Gastrocnemius medialis (tissue), 4 donors: Measurements from ENCODE around the gene FSIP1. TPM values are rescaled to one million over a fixed set of nuclear protein-coding genes. Genes with fewer than 3 reads are reported as not detected.

Experiments
- ATAC-seq, 2 donors: fragments of 150-250 bp; one replicate each; pipeline ENCODE4 v1.9.1; 2016
- DNase-seq, 2 donors: peaks; one replicate each; pipeline ENCODE4 v3.0.0-alpha.2; 2019
- H3K27ac ChIP-seq, 4 donors: fragments of 200-600 bp; sonication (generic); 1 replicate in 1 of 4; 2 replicates in 3 of 4; pipeline ENCODE4 v1.5.1; 2016 to 2018; ENCODE audit warnings: mild to moderate bottlenecking in 2 of 4, moderate library complexity in 1 of 4
- H3K27me3 ChIP-seq, 3 donors: fragments of 200-600 bp; sonication (generic) in 2 of 3; 1 replicate in 1 of 3; 2 replicates in 2 of 3; pipeline versions ENCODE4 v1.5.1 to v1.6.0; 2016 to 2019; ENCODE audit warnings: mild to moderate bottlenecking in 1 of 3, moderate library complexity in 1 of 3
- H3K36me3 ChIP-seq, 2 donors: fragments of 200-600 bp; sonication (generic) in 1 of 2; one replicate each; pipeline ENCODE4 v1.5.1; 2017 to 2018
- H3K4me1 ChIP-seq, 2 donors: fragments of 200-600 bp; sonication (generic) in 1 of 2; one replicate each; pipeline ENCODE4 v1.5.1; 2016 to 2017; ENCODE audit warnings: mild to moderate bottlenecking in 2 of 2
- H3K4me3 ChIP-seq, 4 donors: fragments of 200-600 bp; sonication (generic) in 3 of 4; 1 replicate in 1 of 4; 2 replicates in 3 of 4; pipeline ENCODE4 v1.5.1; 2016 to 2019; ENCODE audit warnings: mild to moderate bottlenecking in 2 of 4
- H3K9me3 ChIP-seq, 3 donors: fragments of 200-600 bp; sonication (generic) in 2 of 3; 1 replicate in 1 of 3; 2 replicates in 2 of 3; pipeline ENCODE4 v1.5.1; 2016 to 2019
- POLR2A ChIP-seq, 2 donors: fragments of 450-650 bp; IDR thresholded peaks; one replicate each; pipeline ENCODE4 v1.6.1; 2017; ENCODE audit warnings: antibody characterized with exemption in 2 of 2, mild to moderate bottlenecking in 2 of 2, moderate library complexity in 2 of 2
- in situ Hi-C, 4 donors: fragments of 200-750 bp; cut with MboI; loops; one replicate each; pipeline versions ENCODE4 v1.15.0 to v1.8.0; 2017; ENCODE audit warnings: low sequenced_read_pairs in 4 of 4
- intact Hi-C: fragments of 100-400 bp; cut with DNase I; formaldehyde crosslinking; loops from one replicate; pipeline ENCODE4 v1.15.1; 2023; ENCODE audit warnings: low total_unique reads
- total RNA-seq, 4 donors: library from RNA; depleted of rRNA; stranded (reverse); fragments of >200 nt; gene quantifications; one replicate each; pipeline versions ENCODE4 v1.1.0 to v1.2.3, GENCODE V29; 2016
- TF ChIP-seq, protein P1 (sequence below), 5 experiments: fragments of 450-650 bp in 3 of 5; fragments of 200-600 bp in 2 of 5; sonication (generic) in 2 of 5; IDR thresholded peaks in 4 of 5; conservative IDR thresholded peaks in 1 of 5; 1 replicate in 4 of 5; 2 replicates in 1 of 5; pipeline ENCODE4 v1.5.1; 2016 to 2019; ENCODE audit warnings: antibody characterized with exemption in 5 of 5, mild to moderate bottlenecking in 3 of 5, moderate library complexity in 3 of 5

FSIP1 gene
- total RNA-seq, 4 donors from 2014 or later, result 0.11 to 23.9 (median 1.0) TPM; not detected in 1

DNA sequence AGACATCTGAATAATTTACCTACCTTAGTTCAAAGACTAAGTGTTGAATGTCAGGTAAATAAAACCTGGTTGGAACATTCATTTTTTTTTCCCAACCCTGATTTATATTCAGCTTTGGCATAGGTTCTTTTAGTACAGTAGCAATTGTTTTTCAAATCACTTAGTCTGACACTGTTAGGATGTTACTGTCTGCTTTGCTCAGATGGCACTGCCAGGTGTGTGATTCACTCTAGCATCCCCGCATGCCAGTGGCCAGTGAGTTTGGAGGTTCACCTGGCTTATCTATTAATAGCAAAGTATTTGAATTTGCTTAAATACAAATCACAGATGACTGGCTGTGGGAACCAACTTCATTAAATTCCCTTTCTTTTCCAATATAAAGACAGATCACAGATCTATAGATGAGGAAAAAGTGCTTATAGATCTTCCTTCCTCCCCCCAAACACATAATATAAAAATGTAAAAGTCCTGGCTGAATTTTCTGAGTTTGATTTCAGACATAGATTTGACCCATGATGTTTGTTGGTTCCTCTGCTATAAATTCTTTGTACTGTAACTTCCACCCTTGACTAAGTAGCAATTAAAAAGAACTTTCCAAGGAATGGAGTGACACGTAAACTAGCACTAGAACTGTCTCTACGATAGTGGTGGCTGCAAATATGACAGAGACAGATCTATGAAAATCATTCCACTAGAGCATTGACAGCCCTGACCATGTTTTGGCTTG is 197.8 kb downstream of the FSIP1 start:
- Histone ChIP-seq H3K4me1 (peaks cover 4 to 14% of the 10 kb centered on the region in 2 donors), H3K27me3 (peaks cover 0 to 4% (median 0%) of the 10 kb centered on the region in 3 donors), H3K27ac (no peak overlapping the region), H3K9me3 (no peaks in the 10 kb centered on the region), H3K4me3 (no peak overlapping the region), H3K36me3 (peaks cover 0 to 11% of the 10 kb centered on the region in 2 donors)
- ATAC-seq, result no peak
- TF ChIP-seq POLR2A (IDR thresholded peaks at IDR 0.05), result no peak
- TF ChIP-seq, protein P1, sequence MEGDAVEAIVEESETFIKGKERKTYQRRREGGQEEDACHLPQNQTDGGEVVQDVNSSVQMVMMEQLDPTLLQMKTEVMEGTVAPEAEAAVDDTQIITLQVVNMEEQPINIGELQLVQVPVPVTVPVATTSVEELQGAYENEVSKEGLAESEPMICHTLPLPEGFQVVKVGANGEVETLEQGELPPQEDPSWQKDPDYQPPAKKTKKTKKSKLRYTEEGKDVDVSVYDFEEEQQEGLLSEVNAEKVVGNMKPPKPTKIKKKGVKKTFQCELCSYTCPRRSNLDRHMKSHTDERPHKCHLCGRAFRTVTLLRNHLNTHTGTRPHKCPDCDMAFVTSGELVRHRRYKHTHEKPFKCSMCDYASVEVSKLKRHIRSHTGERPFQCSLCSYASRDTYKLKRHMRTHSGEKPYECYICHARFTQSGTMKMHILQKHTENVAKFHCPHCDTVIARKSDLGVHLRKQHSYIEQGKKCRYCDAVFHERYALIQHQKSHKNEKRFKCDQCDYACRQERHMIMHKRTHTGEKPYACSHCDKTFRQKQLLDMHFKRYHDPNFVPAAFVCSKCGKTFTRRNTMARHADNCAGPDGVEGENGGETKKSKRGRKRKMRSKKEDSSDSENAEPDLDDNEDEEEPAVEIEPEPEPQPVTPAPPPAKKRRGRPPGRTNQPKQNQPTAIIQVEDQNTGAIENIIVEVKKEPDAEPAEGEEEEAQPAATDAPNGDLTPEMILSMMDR (IDR thresholded peaks at IDR 0.05 in 4 of 5, conservative IDR thresholded peaks at IDR 0.05 in 1 of 5), result no peak
- in situ Hi-C loops (loop anchor here in 2 of 4 donors (10.0 to 25.0 kb wide), 3 partner anchors 423 to 773 kb away; no protein-coding TSS in a partner anchor), intact Hi-C loops (loop anchor here (5.0 to 10.0 kb wide), 2 partner anchors 170 to 878 kb away; no protein-coding TSS in a partner anchor)
- DNase-seq, result no peak

DNA sequence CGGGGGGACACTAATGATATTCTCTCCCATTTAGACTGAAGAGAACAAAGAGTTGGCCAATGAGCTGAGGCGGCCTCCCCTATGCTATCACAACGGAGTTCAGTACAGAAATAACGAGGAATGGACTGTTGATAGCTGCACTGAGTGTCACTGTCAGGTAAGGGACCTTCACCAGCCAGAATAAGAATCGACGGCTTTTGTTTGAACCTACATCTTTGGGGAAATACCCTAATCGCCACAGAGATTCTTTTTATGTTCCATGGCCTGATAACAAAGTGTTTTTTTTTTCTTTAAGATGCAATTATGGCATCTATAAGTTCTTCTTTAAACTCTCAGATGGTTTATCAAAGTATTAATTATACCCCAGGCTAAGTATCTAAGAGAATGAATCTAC is 198.4 kb downstream of the FSIP1 start:
- in situ Hi-C loops, result loop anchor here in 2 of 4 donors (10.0 to 25.0 kb wide), 3 partner anchors 422 to 772 kb away; no protein-coding TSS in a partner anchor
- ATAC-seq, result no peak
- Histone ChIP-seq H3K36me3 (peaks cover 0 to 11% of the 10 kb centered on the region in 2 donors), H3K4me3 (peak overlapping the region in 1 of 4 donors; percentile 63), H3K27me3 (peaks cover 0 to 4% (median 0%) of the 10 kb centered on the region in 3 donors), H3K27ac (no peak overlapping the region), H3K9me3 (no peaks in the 10 kb centered on the region), H3K4me1 (peaks cover 7 to 17% of the 10 kb centered on the region in 2 donors)
- no peak for DNase-seq
- no peak for TF ChIP-seq POLR2A (IDR thresholded peaks at IDR 0.05)
- TF ChIP-seq, protein P1 (IDR thresholded peaks at IDR 0.05 in 4 of 5, conservative IDR thresholded peaks at IDR 0.05 in 1 of 5), result no peak
- intact Hi-C loops, result loop anchor here (5.0 to 10.0 kb wide), 2 partner anchors 171 to 877 kb away; no protein-coding TSS in a partner anchor

DNA sequence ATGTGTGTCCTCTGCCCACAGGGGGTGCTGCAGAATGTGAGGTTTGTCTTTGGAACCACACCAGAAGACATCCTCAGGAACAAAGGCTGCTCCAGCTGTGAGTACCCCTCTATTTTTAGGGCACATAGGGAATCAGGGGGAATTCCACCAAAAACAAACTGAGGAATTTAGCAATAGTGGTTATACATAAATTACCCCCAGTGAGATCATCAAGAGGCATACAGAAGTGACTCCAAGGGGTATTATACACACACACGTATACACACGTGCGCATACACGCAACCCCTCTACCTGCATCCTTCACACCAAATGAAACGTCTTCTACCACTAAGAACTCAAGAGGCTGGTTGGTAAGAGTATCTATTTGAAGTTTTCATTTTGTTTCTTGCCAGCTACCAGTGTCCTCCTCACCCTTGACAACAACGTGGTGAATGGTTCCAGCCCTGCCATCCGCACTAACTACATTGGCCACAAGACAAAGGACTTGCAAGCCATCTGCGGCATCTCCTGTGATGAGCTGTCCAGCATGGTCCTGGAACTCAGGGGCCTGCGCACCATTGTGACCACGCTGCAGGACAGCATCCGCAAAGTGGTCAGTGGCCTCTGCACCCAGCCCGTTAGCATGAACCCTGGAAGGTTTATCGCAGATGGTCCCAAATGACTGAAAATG is 198.9 kb downstream of the FSIP1 start:
- DNase-seq, result no peak
- ATAC-seq, result no peak
- in situ Hi-C loops (loop anchor here in 2 of 4 donors (10.0 to 25.0 kb wide), 3 partner anchors 421 to 771 kb away; no protein-coding TSS in a partner anchor), intact Hi-C loops (loop anchor here (5.0 to 10.0 kb wide), 2 partner anchors 171 to 876 kb away; no protein-coding TSS in a partner anchor)
- TF ChIP-seq, protein P1 (IDR thresholded peaks at IDR 0.05 in 4 of 5, conservative IDR thresholded peaks at IDR 0.05 in 1 of 5), result peak in 1 of 5 experiments; percentile 22
- no peak for TF ChIP-seq POLR2A (IDR thresholded peaks at IDR 0.05)
- Histone ChIP-seq H3K4me1 (peaks cover 7 to 17% of the 10 kb centered on the region in 2 donors), H3K36me3 (peaks cover 0 to 11% of the 10 kb centered on the region in 2 donors), H3K27me3 (peaks cover 0 to 4% (median 0%) of the 10 kb centered on the region in 3 donors), H3K4me3 (peak overlapping the region in 2 of 4 donors; percentile 59 to 63), H3K9me3 (no peaks in the 10 kb centered on the region), H3K27ac (no peak overlapping the region)

DNA sequence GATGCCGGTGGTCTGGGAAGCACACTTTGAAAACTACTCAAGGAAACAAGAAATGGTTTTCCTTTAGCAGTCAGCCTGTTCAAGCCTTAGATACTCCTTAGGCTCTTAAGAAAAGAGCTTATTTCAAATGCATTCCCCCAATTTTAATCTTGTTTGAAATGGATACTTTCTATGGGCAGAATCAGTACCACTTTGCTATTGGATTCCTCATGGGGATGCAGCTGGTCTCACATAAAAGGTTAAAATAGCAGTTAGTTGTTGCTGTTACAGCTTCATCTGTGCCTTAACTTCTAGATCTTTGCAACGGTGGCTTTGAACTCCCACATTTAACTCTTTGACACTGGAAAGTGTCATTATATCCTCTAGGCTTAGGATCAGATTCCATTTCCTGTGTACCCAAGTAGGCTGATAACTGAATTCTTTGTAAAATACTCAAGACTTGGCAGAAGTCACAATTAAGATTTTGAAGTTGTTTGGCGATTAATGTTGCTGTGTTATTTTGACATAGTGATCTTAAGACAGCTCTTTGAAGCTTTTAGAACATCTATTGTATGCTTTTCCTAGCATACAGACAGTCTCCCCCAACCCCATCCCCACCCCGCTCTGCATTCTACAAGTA is 199.6 kb downstream of the FSIP1 start:
- ATAC-seq (no peak), DNase-seq (no peak)
- in situ Hi-C loops, result loop anchor here in 2 of 4 donors (10.0 to 25.0 kb wide), 3 partner anchors 421 to 771 kb away; no protein-coding TSS in a partner anchor
- TF ChIP-seq, protein P1 (IDR thresholded peaks at IDR 0.05 in 4 of 5, conservative IDR thresholded peaks at IDR 0.05 in 1 of 5), result no peak
- no peak for TF ChIP-seq POLR2A (IDR thresholded peaks at IDR 0.05)
- Histone ChIP-seq H3K36me3 (peaks cover 0 to 11% of the 10 kb centered on the region in 2 donors), H3K4me1 (peaks cover 7 to 17% of the 10 kb centered on the region in 2 donors), H3K27me3 (peaks cover 0 to 6% (median 4%) of the 10 kb centered on the region in 3 donors), H3K27ac (no peak overlapping the region), H3K4me3 (peak overlapping the region in 3 of 4 donors; percentile 11 to 63 (median 59)), H3K9me3 (no peaks in the 10 kb centered on the region)
- intact Hi-C loops, result loop anchor here (5.0 to 10.0 kb wide), 2 partner anchors 172 to 876 kb away; no protein-coding TSS in a partner anchor
